K562 (cell line): ENCODE results near the gene PCED1B.

Source experiments
- ARNT ChIP-seq, 2 experiments: fragments of 450-650 bp; IDR thresholded peaks; 2 replicates each; pipeline ENCODE4 v1.6.1; 2016; ENCODE audit warnings: mild to moderate bottlenecking in 1 of 2
- BRF1 ChIP-seq: IDR thresholded peaks from 3 replicates; pipeline ENCODE4 v1.6.1; 2011; ENCODE audit warnings: borderline replicate concordance, mild to moderate bottlenecking; ENCODE audit not compliant: insufficient read length; ENCODE audit errors: extremely low read depth
- CBX3 ChIP-seq, 2 experiments: IDR thresholded peaks; 1 replicate in 1 of 2; 2 replicates in 1 of 2; pipeline ENCODE4 v1.6.1; 2012; ENCODE audit warnings: inconsistent platforms in 2 of 2, low read length in 2 of 2, borderline replicate concordance in 1 of 2, control low read depth in 1 of 2
- EZH2 ChIP-seq: IDR thresholded peaks from 2 replicates; pipeline ENCODE4 v1.6.1; 2012; ENCODE audit warnings: low read depth, mild to moderate bottlenecking, inconsistent platforms, low read length, borderline replicate concordance
- HMGXB4 ChIP-seq: sonication (generic); formaldehyde crosslinking; IDR thresholded peaks from 2 replicates; pipeline ENCODE4 v1.8.1; 2023; ENCODE audit warnings: mild to moderate bottlenecking, missing genetic modification reagents
- HOXB6 ChIP-seq: fragments of 250-450 bp; sonication (Bioruptor Pico); IDR thresholded peaks from 2 replicates; pipeline ENCODE4 v1.5.1; 2022; ENCODE audit warnings: mild to moderate bottlenecking, borderline replicate concordance
- MYC ChIP-seq, 2 experiments: fragments of 250-450 bp in 1 of 2; sonication (Bioruptor Pico) in 1 of 2; IDR thresholded peaks; 2 replicates each; pipeline versions ENCODE4 v1.5.1 to v1.6.1; 2012 to 2021; ENCODE audit warnings: low read depth in 2 of 2, borderline replicate concordance in 1 of 2, improper control_type of control experiment in 1 of 2, low read length in 1 of 2, mild to moderate bottlenecking in 1 of 2, moderate library complexity in 1 of 2
- NFIC ChIP-seq: fragments of 450-650 bp; IDR thresholded peaks from 2 replicates; pipeline ENCODE4 v1.6.1; 2017; ENCODE audit warnings: mild to moderate bottlenecking, inconsistent platforms
- POLR2A ChIP-seq: fragments of 450-650 bp; conservative IDR thresholded peaks from 2 replicates; pipeline ENCODE4 v1.6.1; 2016
- ZNF384 ChIP-seq: IDR thresholded peaks from 2 replicates; pipeline ENCODE4 v1.6.1; 2012; ENCODE audit warnings: low read depth, low read length, improper control_type of control experiment
- ZZZ3 ChIP-seq: fragments of 450-650 bp; IDR thresholded peaks from 2 replicates; pipeline ENCODE4 v1.6.1; 2016; ENCODE audit warnings: antibody characterized with exemption, mild to moderate bottlenecking, moderate library complexity

- TF ChIP-seq MYC (IDR thresholded peaks at IDR 0.05; ENCODE audit: low read depth, low read length) (no peak), MYC (CRISPR knock-in tag; IDR thresholded peaks at IDR 0.05; ENCODE audit: borderline replicate concordance, low read depth) (no peak), HMGXB4 (CRISPR knock-in tag) (no peak), NFIC (no peak), BRF1 (no peak), ZNF384 (no peak), HOXB6 (CRISPR knock-in tag) (no peak), CBX3 (IDR thresholded peaks at IDR 0.05; ENCODE audit: borderline replicate concordance in 1 of 2, low read length in 2 of 2) (no peak), ZZZ3 (no peak), ARNT (IDR thresholded peaks at IDR 0.05) (no peak), POLR2A (no peak), EZH2 (no peak)
These were observed 86.9 kb downstream of the PCED1B start for GRCh38 chr12:47166365-47166764.
